GM12878 (cell line): Measurements from ENCODE around the gene MDK.

Experiments
- BMI1 ChIP-seq: fragments of 450-650 bp; IDR thresholded peaks from 2 replicates; pipeline ENCODE4 v1.6.1; 2016; ENCODE audit warnings: mild to moderate bottlenecking, moderate library complexity, borderline replicate concordance
- CHD2 ChIP-seq: IDR thresholded peaks from 2 replicates; pipeline ENCODE4 v1.6.1; 2011; ENCODE audit warnings: low read depth, low read length, improper control_type of control experiment, borderline replicate concordance
- FOXM1 ChIP-seq: IDR thresholded peaks from 2 replicates; pipeline ENCODE4 v1.6.1; 2012; ENCODE audit warnings: low read depth, mild to moderate bottlenecking, inconsistent platforms, low read length, moderate library complexity
- MAX ChIP-seq: IDR thresholded peaks from 2 replicates; pipeline ENCODE4 v1.6.1; 2012; ENCODE audit warnings: low read depth, low read length, improper control_type of control experiment
- NFIC ChIP-seq: IDR thresholded peaks from 2 replicates; pipeline ENCODE4 v1.6.1; 2012; ENCODE audit warnings: low read depth, mild to moderate bottlenecking, inconsistent platforms, low read length, moderate library complexity
- PBX3 ChIP-seq: IDR thresholded peaks from 2 replicates; pipeline ENCODE4 v1.6.1; 2011; ENCODE audit warnings: mild to moderate bottlenecking, low read depth, low read length, moderate library complexity; ENCODE audit not compliant: insufficient replicate concordance
- POLR2A ChIP-seq: IDR thresholded peaks from 2 replicates; pipeline ENCODE4 v1.6.1; 2011; ENCODE audit warnings: low read depth, mild to moderate bottlenecking, low read length
- USF2 ChIP-seq: IDR thresholded peaks from 2 replicates; pipeline ENCODE4 v1.6.1; 2011; ENCODE audit warnings: low read depth, low read length, improper control_type of control experiment, borderline replicate concordance
- YY1 ChIP-seq: IDR thresholded peaks from 2 replicates; pipeline ENCODE4 v1.6.1; 2011; ENCODE audit warnings: low read depth, mild to moderate bottlenecking, low read length
- ZNF24 ChIP-seq: fragments of 450-650 bp; IDR thresholded peaks from 2 replicates; pipeline ENCODE4 v1.6.1; 2017; ENCODE audit warnings: antibody characterized with exemption, mild to moderate bottlenecking

- TF ChIP-seq MAX, result no peak
- TF ChIP-seq CHD2, result no peak
- no peak for TF ChIP-seq YY1
- no peak for TF ChIP-seq FOXM1
- TF ChIP-seq NFIC, result no peak
- TF ChIP-seq PBX3, result no peak
- TF ChIP-seq POLR2A, result no peak
- TF ChIP-seq BMI1, result no peak
- TF ChIP-seq ZNF24, result no peak
- no peak for TF ChIP-seq USF2
Observed at GRCh38 chr11:46417711-46418110, 36.2 kb downstream of the MDK start.
